Right cardiac atrium (tissue), 5 donors: ENCODE measurements around the gene TCEA2. TPM values are rescaled to one million over a fixed set of nuclear protein-coding genes. Genes with fewer than 3 reads are reported as not detected.

Experiments
- ATAC-seq, 2 donors: fragments of 200-7000 bp; cut with Tn5 transposase; one replicate each; pipeline versions ENCODE4 v1.8.0 to v1.9.1; 2020; ENCODE audit warnings: moderate library complexity in 2 of 2, mild to moderate bottlenecking in 1 of 2
- DNase-seq, 3 donors: peaks; one replicate each; pipeline ENCODE4 v3.0.0-alpha.2; 2020
- H3K27ac ChIP-seq: one replicate; pipeline ENCODE4 v1.5.1; 2013; ENCODE audit warnings: mild to moderate bottlenecking, low read length, control low read depth, moderate library complexity
- H3K27me3 ChIP-seq: one replicate; pipeline ENCODE4 v1.6.1; 2013; ENCODE audit not compliant: control insufficient read depth, insufficient read depth
- H3K4me1 ChIP-seq: one replicate; pipeline ENCODE4 v1.6.1; 2013; ENCODE audit warnings: low read length; ENCODE audit not compliant: control insufficient read depth, insufficient read depth
- H3K4me3 ChIP-seq: one replicate; pipeline ENCODE4 v1.5.1; 2013; ENCODE audit warnings: low read length, control low read depth
- H3K9me3 ChIP-seq: one replicate; pipeline ENCODE4 v1.6.1; 2013; ENCODE audit warnings: low read length; ENCODE audit not compliant: control insufficient read depth
- WGBS: extraction: QIAGEN DNeasy Blood & Tissue Kit; methylation state at CpG from one replicate; pipeline ENCODE4 v1.1.7; 2013; 5-methylcytosine and 5-hydroxymethylcytosine counted together
- intact Hi-C, 4 donors: fragments of 100-400 bp; cut with DNase I; formaldehyde crosslinking; loops; one replicate each; pipeline versions ENCODE4 v1.11.0 to v1.14.0; 2022 to 2023
- polyA plus RNA-seq: library from polyadenylated mRNA; stranded (reverse); fragments of 200-250 nt; gene quantifications from one replicate; pipeline ENCODE4 v1.2.3, GENCODE V29; 2013
- total RNA-seq, 4 donors: library from RNA; stranded (reverse); fragmentation: NEBNext Ultra II Directional; extraction: Animal tissue kit (Norgen Biotek cat#: 25700); gene quantifications; one replicate each; pipeline ENCODE4 v1.2.1, GENCODE V29; 2021
- donor health status: healthy with polysubstance abuse.
- donor health status: DM: no; HTN: yes; CAD: no.
- donor health status: DM: no; HTN: no; CAD: no.
- donor health status: DM: no; HTN: yes; CAD: no; lungs with severe emphysema.
- donor health status: DM: yes; HTN: yes; CAD: no.

TCEA2 gene
- total and polyA plus RNA-seq, 5 donors = 38.3 to 52.0 (median 48.0) TPM

DNA sequence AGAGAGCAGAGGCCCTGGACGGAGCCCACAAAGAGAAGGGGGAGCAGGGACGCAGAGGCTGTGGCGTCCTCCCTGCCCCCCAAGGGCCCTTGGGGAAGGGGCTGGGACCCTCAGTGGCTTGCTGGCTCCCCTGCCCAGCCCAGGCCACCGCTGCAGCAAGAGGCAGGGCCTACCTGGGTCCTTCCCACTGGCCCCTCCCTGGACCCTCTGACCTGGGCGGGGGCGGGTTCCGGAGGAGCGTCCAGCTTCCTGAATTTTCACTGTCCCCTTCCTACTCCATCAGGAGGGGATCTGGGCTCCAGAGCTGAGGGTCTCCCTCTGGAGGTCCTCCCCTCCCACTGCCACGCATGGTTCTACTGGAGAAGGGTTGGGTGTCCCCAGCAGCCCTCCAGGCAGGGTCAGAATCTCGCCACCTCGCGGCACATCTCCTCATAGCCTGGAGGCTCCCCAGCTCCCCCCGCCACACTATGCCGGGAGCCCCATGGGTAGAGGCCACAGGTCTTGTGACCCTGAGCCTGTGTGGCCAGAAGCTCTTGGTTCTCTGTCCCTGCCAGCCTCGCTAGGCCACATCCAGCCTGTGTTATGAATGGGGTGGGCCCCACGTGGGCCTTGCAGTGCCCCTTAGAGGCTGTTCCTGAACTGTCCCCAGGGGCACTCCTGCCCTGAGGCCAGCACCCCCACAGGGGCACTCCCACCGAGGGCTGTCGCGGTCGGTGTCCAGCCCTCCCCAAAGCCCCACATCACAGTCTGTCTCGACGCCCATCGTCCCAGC is 12.6 kb upstream of the TCEA2 start:
- intact Hi-C loops = no loop called here

GRCh38 chr20:64051033-64051452 is 12.0 kb upstream of the TCEA2 start:
- H3K27ac ChIP-seq = peak overlapping the region; percentile 57
- DNase-seq = no peak
- H3K4me3 ChIP-seq = no peak overlapping the region
- no peak for ATAC-seq
- no peaks in the 10 kb centered on the region for H3K4me1 ChIP-seq
- no peaks in the 10 kb centered on the region for H3K9me3 ChIP-seq
- intact Hi-C loops = no loop called here
- H3K27me3 ChIP-seq = no peaks in the 10 kb centered on the region
- WGBS = 74% methylated on average over 11 of the region's 11 CpGs

More for the DNA sequence above, 12.6 kb upstream of the TCEA2 start:
- H3K9me3 ChIP-seq = no peaks in the 10 kb centered on the region
- peak overlapping the region; percentile 53 for H3K4me3 ChIP-seq
- H3K27ac ChIP-seq = peak overlapping the region; percentile 57
- H3K27me3 ChIP-seq = no peaks in the 10 kb centered on the region
- ATAC-seq (peak in 1 of 2 donors; percentile 2), DNase-seq (no peak)
- no peaks in the 10 kb centered on the region for H3K4me1 ChIP-seq
- 62% methylated on average over 23 of the region's 23 CpGs for WGBS

DNA sequence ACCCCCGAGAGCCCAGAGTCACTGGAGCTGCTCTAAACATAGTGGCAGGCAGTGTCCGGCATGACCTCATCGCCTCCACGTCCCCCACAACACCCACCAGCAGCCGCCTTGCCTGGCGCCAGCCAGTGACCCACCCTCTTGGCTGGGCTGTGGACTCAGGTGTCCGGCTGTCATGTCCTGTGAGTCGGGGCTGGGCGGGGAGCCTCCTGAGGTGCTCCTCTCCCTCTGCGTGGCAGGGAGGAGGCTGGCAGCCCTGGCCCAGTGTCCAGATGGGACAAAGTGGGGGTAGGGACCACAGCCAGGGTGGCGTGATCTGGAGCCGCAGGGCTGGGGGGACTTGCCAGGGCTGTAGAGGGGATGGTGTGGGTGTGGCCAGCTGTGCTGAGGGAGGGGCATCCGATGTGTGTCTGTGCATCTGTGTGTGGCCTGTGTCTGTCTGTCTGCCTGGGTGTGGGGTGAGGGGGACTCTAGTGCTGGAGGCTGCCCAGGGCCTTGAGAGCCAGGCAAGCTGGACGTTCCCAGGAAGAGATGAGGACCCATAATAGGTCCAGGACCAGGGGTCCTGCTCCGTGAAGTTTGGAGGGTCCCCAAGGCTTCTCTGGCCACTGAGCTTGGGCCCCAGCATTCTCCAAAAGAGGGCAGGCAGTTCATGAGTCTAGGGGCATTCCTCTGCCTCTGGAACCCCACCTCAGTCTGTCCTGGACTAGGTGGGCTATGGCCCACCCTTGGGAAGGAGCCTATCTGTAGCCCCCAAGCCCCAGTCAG is 11.3 kb upstream of the TCEA2 start:
- DNase-seq = peak; percentile 83 to 91 (median 90)
- Histone ChIP-seq H3K27ac (peak overlapping the region; percentile 68), H3K27me3 (no peaks in the 10 kb centered on the region), H3K4me3 (no peak overlapping the region), H3K9me3 (no peaks in the 10 kb centered on the region), H3K4me1 (no peaks in the 10 kb centered on the region)
- intact Hi-C loops = no loop called here
- 72% methylated on average over 15 of the region's 15 CpGs for WGBS
- peak; percentile 50 to 60 for ATAC-seq

- no peak for ATAC-seq
- DNase-seq = no peak
- 65% methylated on average over 10 of the region's 10 CpGs for WGBS
- Histone ChIP-seq H3K9me3 (no peaks in the 10 kb centered on the region), H3K27ac (peak overlapping the region; percentile 68), H3K4me3 (no peak overlapping the region), H3K4me1 (no peaks in the 10 kb centered on the region), H3K27me3 (no peaks in the 10 kb centered on the region)
- intact Hi-C loops = no loop called here
These were observed 10.7 kb upstream of the TCEA2 start for GRCh38 chr20:64052326-64052722.

GRCh38 chr20:64052987-64053840 is 9.8 kb upstream of the TCEA2 start:
- WGBS = 70% methylated on average over 33 of the region's 33 CpGs
- Histone ChIP-seq H3K27me3 (no peaks in the 10 kb centered on the region), H3K4me1 (no peaks in the 10 kb centered on the region), H3K9me3 (no peaks in the 10 kb centered on the region), H3K27ac (peak overlapping the region; percentile 68), H3K4me3 (no peak overlapping the region)
- ATAC-seq (no peak), DNase-seq (no peak)
- intact Hi-C loops = no loop called here

- Histone ChIP-seq H3K4me3 (no peak overlapping the region), H3K27ac (peak overlapping the region; percentile 71), H3K9me3 (no peaks in the 10 kb centered on the region), H3K4me1 (no peaks in the 10 kb centered on the region), H3K27me3 (no peaks in the 10 kb centered on the region)
- WGBS = 20% methylated on average over 17 of the region's 17 CpGs
- ATAC-seq (peak; percentile 56 to 68), DNase-seq (peak; percentile 84 to 91 (median 90))
- intact Hi-C loops = no loop called here
These were observed 8.9 kb upstream of the TCEA2 start for GRCh38 chr20:64053841-64054661.

DNA sequence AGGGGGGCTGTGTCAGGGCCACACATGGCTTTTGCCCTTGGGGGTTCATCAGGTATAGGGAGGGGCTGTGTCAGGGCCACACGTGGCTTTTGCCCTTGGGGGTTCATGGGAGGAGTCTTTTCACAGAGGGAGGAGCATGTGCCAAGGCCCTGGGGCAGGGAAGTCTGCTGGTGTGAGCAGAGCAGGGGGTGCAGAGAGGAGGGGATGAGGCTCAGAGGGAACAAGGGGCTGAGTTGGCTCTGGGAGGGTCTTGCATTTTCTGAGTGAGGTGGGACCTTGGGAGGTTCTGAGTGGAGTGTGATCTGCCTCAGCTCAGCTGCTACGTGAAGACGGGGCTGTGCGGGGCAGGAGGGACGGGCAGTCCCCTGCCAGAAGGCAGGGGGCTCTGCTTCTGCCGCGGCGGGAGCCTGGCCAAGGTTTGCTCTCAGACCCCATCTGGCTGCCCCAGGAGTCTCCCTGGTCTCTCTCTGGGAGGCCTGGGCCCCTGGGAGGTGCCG is 7.6 kb upstream of the TCEA2 start:
- intact Hi-C loops = loop anchor here in 1 of 4 donors (5.0 kb wide), 1 partner anchor 83 kb away; no protein-coding TSS in a partner anchor

DNA sequence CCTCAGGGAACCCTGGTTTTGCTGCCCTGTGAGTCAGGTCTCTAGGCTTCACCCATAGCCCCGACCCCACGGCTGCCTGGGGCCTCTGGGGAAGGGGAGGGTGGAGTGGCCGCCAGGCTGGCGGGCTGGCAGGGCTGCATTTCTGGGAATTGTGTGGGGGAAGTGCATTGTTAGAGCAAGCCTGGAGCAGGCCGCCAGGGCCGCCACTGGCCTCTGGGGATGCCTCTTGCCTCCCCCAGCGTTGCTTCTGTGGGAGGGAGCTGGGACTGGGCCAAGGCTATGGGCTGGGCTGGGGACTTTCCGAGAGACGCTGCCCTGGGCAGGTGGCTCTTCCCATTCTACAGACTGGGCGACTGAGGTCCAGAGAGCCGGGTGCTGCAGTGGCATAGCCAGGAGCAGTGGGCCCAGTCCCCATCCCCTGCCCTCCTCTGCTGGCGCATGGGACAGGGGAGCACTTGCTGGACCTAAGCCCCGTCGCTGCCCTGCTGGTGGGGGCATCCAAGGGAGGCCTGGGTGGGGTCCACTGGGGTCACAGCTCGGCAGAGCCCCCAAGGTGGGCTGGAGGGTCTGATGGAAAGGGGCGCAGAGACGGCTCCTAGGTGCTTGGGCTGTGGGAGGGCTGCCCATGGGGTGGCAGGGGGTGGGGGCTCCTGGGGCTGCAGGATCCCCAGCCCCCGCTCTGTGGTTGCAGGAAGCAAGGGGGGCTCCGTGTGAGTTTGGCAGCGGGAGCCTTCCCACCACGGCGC is 6.9 kb upstream of the TCEA2 start:
- Histone ChIP-seq H3K4me1 (no peaks in the 10 kb centered on the region), H3K27me3 (no peaks in the 10 kb centered on the region), H3K4me3 (no peak overlapping the region), H3K27ac (peak overlapping the region; percentile 76), H3K9me3 (no peaks in the 10 kb centered on the region)
- DNase-seq (peak; percentile 84 to 92 (median 91)), ATAC-seq (peak; percentile 27 to 54)
- intact Hi-C loops = loop anchor here in 1 of 4 donors (5.0 kb wide), 1 partner anchor 84 kb away; no protein-coding TSS in a partner anchor
- WGBS = 38% methylated on average over 22 of the region's 22 CpGs

More for the DNA sequence above, 7.6 kb upstream of the TCEA2 start:
- no peak overlapping the region for H3K4me3 ChIP-seq
- no peaks in the 10 kb centered on the region for H3K9me3 ChIP-seq
- no peak for DNase-seq
- H3K4me1 ChIP-seq = no peaks in the 10 kb centered on the region
- no peaks in the 10 kb centered on the region for H3K27me3 ChIP-seq
- H3K27ac ChIP-seq = peak overlapping the region; percentile 76
- 61% methylated on average over 9 of the region's 9 CpGs for WGBS
- no peak for ATAC-seq

DNA sequence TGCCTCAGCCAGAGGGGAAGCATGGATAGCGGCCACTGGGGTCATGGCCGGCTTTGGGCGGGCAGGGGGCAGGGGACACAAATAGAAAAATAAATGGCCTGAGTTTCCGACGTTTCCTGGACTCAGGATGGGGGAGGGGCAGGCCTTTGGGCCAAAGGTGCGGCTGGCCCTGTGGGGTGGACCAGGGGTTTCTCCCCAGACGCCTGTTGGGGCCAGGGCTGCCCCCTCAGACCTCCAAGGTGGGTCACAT is 6.4 kb upstream of the TCEA2 start:
- no peak for ATAC-seq
- peak overlapping the region; percentile 16 for H3K27ac ChIP-seq
- intact Hi-C loops = loop anchor here in 1 of 4 donors (5.0 kb wide), 1 partner anchor 84 kb away; no protein-coding TSS in a partner anchor
- peak in 2 of 3 donors; percentile 65 to 69 for DNase-seq
- no peak overlapping the region for H3K4me3 ChIP-seq
- no peaks in the 10 kb centered on the region for H3K9me3 ChIP-seq
- 53% methylated on average over 7 of the region's 7 CpGs for WGBS
- no peaks in the 10 kb centered on the region for H3K27me3 ChIP-seq
- no peaks in the 10 kb centered on the region for H3K4me1 ChIP-seq
